K562 (cell line): ENCODE data around the gene NPPC.

Source experiments
- HNRNPK ChIP-seq: fragments of 200-400 bp; formaldehyde crosslinking; IDR thresholded peaks from one replicate; pipeline ENCODE4 v1.6.1; 2018; ENCODE audit warnings: mild to moderate bottlenecking, low read depth, low read length; ENCODE audit not compliant: poor library complexity, severe bottlenecking
- MCM7 ChIP-seq, 2 experiments: fragments of 450-650 bp; IDR thresholded peaks; 2 replicates each; pipeline ENCODE4 v1.6.1; 2016 to 2018
- PHF8 ChIP-seq: fragments of 200-600 bp; sonication (generic); IDR thresholded peaks from 2 replicates; pipeline ENCODE4 v1.6.1; 2012; ENCODE audit warnings: mixed run types, mild to moderate bottlenecking, inconsistent platforms, low read length, moderate library complexity, borderline replicate concordance
- ZSCAN32 ChIP-seq: fragments of 450-650 bp; formaldehyde crosslinking; IDR thresholded peaks from 2 replicates; pipeline ENCODE4 v1.4.0; 2020; ENCODE audit warnings: mild to moderate bottlenecking, moderate library complexity
- TF ChIP-seq, protein P1 (sequence below): sonication (generic); formaldehyde crosslinking; IDR thresholded peaks from 2 replicates; pipeline ENCODE4 v1.9.0; 2022; ENCODE audit warnings: mild to moderate bottlenecking, missing genetic modification reagents
- TF ChIP-seq, protein P2 (sequence below): fragments of 200-800 bp; sonication (Bioruptor generic); IDR thresholded peaks from 2 replicates; pipeline ENCODE4 v1.6.1; 2017; ENCODE audit warnings: missing genetic modification characterization, missing compliant biosample characterization

GRCh38 chr2:231923951-231924888 is 2.0 kb downstream of the NPPC start:
- TF ChIP-seq, protein P1, sequence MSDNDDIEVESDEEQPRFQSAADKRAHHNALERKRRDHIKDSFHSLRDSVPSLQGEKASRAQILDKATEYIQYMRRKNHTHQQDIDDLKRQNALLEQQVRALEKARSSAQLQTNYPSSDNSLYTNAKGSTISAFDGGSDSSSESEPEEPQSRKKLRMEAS (CRISPR knock-in tag), result no peak
- TF ChIP-seq, protein P2, sequence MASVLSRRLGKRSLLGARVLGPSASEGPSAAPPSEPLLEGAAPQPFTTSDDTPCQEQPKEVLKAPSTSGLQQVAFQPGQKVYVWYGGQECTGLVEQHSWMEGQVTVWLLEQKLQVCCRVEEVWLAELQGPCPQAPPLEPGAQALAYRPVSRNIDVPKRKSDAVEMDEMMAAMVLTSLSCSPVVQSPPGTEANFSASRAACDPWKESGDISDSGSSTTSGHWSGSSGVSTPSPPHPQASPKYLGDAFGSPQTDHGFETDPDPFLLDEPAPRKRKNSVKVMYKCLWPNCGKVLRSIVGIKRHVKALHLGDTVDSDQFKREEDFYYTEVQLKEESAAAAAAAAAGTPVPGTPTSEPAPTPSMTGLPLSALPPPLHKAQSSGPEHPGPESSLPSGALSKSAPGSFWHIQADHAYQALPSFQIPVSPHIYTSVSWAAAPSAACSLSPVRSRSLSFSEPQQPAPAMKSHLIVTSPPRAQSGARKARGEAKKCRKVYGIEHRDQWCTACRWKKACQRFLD (CRISPR knock-in tag), result no peak
- TF ChIP-seq PHF8 (no peak), HNRNPK (no peak), ZSCAN32 (CRISPR knock-in tag) (no peak), MCM7 (IDR thresholded peaks at IDR 0.05) (no peak)
